ENCODE data around the gene PTAFR. TPM values are rescaled to one million over a fixed set of nuclear protein-coding genes. Genes with fewer than 3 reads are reported as not detected.
A peak's percentile ranks its signal among the peaks of the same experiment; 100 is the strongest.

The PTAFR gene
- total RNA-seq, 1 experiment from 2014 or later, result 0.09 TPM

DNA sequence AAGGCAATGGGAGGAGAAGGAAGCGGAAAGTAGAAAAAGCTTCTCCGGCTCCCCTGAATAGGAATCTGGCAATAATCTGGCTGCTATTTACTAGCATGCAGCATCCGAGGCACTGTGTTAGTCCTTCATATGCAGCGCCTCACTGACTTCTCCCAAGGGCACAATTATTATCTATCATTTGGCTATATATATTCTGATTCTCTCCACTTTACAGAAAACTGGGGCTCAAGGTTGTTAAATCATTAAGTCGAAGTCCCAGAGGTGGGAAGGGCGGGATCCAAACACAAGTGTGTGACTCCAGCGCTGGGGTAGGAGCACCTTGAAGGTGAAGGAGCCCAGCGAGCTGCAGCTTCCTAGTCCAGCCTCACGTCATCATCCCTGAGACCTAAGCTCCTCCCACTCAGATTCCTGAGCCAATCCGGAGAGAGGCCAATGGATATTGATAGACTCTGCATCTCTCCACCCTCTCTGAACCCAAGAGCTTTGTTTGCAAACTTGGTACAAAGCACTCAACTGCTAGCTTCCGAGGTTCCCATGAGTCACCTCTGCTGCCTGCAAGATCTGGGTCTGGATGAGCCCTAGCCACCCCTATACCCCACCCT lies 71.5 kb downstream of the PTAFR start:
- intact Hi-C loops (cut with micrococcal nuclease; ENCODE audit: unreplicated experiment), result no loop called here
- Histone ChIP-seq H3K4me3 (ENCODE audit: low read depth, low read length, poor library complexity, severe bottlenecking) (peak overlapping the region; percentile 32), H3K27ac (ENCODE audit: low read depth, low read length, poor library complexity, severe bottlenecking) (no peak overlapping the region), H3K9me3 (ENCODE audit: low read depth, low read length, poor library complexity, severe bottlenecking) (no peaks in the 10 kb centered on the region), H3K27me3 (replicated peaks; ENCODE audit: insufficient read depth, low read depth, low read length, poor library complexity) (no peaks in the 10 kb centered on the region), H3K36me3 (ENCODE audit: insufficient read depth, low read length, poor library complexity, severe bottlenecking) (no peaks in the 10 kb centered on the region), H3K4me1 (ENCODE audit: insufficient read depth, low read length, poor library complexity, severe bottlenecking) (no peaks in the 10 kb centered on the region)
- TF ChIP-seq EZH2 (IDR thresholded peaks at IDR 0.05; ENCODE audit: borderline replicate concordance, low read depth, low read length, poor library complexity, severe bottlenecking), result no peak
- no TSS peak for BruUV-seq (replicated peaks)
- ChIA-PET CTCF (interaction anchor here (1.1 kb wide), 1 partner anchor 14 kb away, joined by 3 read pairs; no protein-coding TSS in a partner anchor), POLR2A (ENCODE audit: low non-redundant PET) (interaction anchor here (0.6 to 0.7 kb wide), 2 partner anchors 158 to 477 kb away, joined by 3 to 7 read pairs; no protein-coding TSS in a partner anchor)
- peak; percentile 70 for DNase-seq (ENCODE audit: low spot score)

DNA sequence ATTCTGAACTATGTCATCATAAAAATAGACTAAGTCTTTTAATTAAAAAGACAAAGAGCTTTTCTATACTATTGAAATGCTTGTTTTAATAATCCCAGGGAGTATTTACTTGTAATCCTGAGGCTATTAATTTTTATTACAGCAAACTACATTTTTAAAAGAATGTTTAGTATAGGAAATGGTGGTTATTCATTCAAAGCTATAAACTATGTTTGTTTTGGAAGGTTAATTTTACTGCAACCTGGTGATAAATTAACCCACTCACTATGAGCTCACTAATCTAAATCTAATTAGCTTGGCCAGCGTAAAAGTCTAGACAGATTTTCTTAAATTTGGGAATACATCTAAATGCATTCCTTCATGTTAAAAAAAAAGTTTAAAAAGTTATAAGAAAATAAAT lies 74.3 kb downstream of the PTAFR start:
- no peak for DNase-seq (ENCODE audit: low spot score)
- H3K36me3 ChIP-seq (ENCODE audit: insufficient read depth, low read length, poor library complexity, severe bottlenecking), result no peaks in the 10 kb centered on the region
- H3K27ac ChIP-seq (ENCODE audit: low read depth, low read length, poor library complexity, severe bottlenecking), result no peak overlapping the region
- BruUV-seq (replicated peaks), result no TSS peak
- no peak for TF ChIP-seq EZH2 (IDR thresholded peaks at IDR 0.05; ENCODE audit: borderline replicate concordance, low read depth, low read length, poor library complexity, severe bottlenecking)
- TF ChIP-seq, protein P1, sequence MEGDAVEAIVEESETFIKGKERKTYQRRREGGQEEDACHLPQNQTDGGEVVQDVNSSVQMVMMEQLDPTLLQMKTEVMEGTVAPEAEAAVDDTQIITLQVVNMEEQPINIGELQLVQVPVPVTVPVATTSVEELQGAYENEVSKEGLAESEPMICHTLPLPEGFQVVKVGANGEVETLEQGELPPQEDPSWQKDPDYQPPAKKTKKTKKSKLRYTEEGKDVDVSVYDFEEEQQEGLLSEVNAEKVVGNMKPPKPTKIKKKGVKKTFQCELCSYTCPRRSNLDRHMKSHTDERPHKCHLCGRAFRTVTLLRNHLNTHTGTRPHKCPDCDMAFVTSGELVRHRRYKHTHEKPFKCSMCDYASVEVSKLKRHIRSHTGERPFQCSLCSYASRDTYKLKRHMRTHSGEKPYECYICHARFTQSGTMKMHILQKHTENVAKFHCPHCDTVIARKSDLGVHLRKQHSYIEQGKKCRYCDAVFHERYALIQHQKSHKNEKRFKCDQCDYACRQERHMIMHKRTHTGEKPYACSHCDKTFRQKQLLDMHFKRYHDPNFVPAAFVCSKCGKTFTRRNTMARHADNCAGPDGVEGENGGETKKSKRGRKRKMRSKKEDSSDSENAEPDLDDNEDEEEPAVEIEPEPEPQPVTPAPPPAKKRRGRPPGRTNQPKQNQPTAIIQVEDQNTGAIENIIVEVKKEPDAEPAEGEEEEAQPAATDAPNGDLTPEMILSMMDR (conservative IDR thresholded peaks at IDR 0.05; ENCODE audit: low read depth, low read length), result no peak
- H3K9me3 ChIP-seq (ENCODE audit: low read depth, low read length, poor library complexity, severe bottlenecking), result no peaks in the 10 kb centered on the region
- H3K4me1 ChIP-seq (ENCODE audit: insufficient read depth, low read length, poor library complexity, severe bottlenecking), result no peaks in the 10 kb centered on the region
- ChIA-PET CTCF (no interaction called here), POLR2A (ENCODE audit: low non-redundant PET) (no interaction called here)
- H3K4me3 ChIP-seq (ENCODE audit: low read depth, low read length, poor library complexity, severe bottlenecking), result no peak overlapping the region
- no peaks in the 10 kb centered on the region for H3K27me3 ChIP-seq (replicated peaks; ENCODE audit: insufficient read depth, low read depth, low read length, poor library complexity)
- intact Hi-C loops (cut with micrococcal nuclease; ENCODE audit: unreplicated experiment), result no loop called here

DNA sequence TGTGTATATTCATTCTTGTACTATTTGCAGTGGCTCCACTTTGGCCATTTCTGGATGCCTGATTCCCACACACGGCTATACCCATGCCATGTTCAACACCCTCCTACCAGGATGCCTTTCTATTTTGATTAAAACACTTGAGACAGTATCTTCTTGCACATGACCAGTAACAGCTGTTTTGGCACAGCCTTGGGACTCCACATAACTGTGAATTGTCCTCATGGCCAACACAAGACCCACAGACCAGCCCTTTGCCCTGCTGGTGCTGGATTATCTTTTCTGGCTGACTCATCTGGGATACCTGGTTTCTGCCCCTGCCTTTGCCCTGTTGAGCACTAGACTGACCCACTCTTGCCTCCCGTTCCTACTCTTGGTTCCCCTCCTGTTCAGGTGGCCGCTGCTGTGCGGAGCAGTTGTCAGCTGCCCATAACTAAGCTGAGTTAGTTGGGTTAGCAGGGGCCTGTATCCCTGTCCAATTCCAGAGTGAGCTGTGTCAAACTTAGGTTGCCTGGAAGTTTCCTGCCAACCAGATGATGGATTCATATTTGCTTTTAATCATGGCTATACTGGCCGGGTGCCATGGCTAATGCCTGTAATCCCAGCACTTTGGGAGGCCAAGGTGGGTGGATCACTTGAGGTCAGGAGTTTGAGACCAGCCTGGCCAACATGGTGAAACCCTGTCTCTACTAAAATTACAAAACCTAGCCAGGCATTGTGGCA lies 77.3 kb downstream of the PTAFR start:
- POLR2A ChIA-PET (ENCODE audit: low non-redundant PET), result no interaction called here
- CTCF ChIA-PET, result interaction anchor here (0.5 kb wide), 1 partner anchor 724 kb away, joined by 10 read pairs; no protein-coding TSS in a partner anchor

More for the DNA sequence above, 77.3 kb downstream of the PTAFR start:
- Histone ChIP-seq H3K27ac (ENCODE audit: low read depth, low read length, poor library complexity, severe bottlenecking) (no peak overlapping the region), H3K9me3 (ENCODE audit: low read depth, low read length, poor library complexity, severe bottlenecking) (no peaks in the 10 kb centered on the region), H3K27me3 (replicated peaks; ENCODE audit: insufficient read depth, low read depth, low read length, poor library complexity) (no peaks in the 10 kb centered on the region), H3K36me3 (ENCODE audit: insufficient read depth, low read length, poor library complexity, severe bottlenecking) (no peaks in the 10 kb centered on the region), H3K4me3 (ENCODE audit: low read depth, low read length, poor library complexity, severe bottlenecking) (no peak overlapping the region), H3K4me1 (ENCODE audit: insufficient read depth, low read length, poor library complexity, severe bottlenecking) (no peaks in the 10 kb centered on the region)
- intact Hi-C loops (cut with micrococcal nuclease; ENCODE audit: unreplicated experiment), result no loop called here
- BruUV-seq (replicated peaks), result no TSS peak
- DNase-seq (ENCODE audit: low spot score), result no peak
- no peak for TF ChIP-seq EZH2 (IDR thresholded peaks at IDR 0.05; ENCODE audit: borderline replicate concordance, low read depth, low read length, poor library complexity, severe bottlenecking)
- TF ChIP-seq, protein P1 (conservative IDR thresholded peaks at IDR 0.05; ENCODE audit: low read depth, low read length), result no peak

Other genes starting within 250 kb of the PTAFR start
- gene SMPDL3B, start 241.7 kb downstream of the PTAFR start, total RNA-seq (2021), result 0.61 and 0.62 TPM in 2 replicates
- gene XKR8, start 216.7 kb downstream of the PTAFR start, total RNA-seq (2021), result 5.9 and 6.4 TPM in 2 replicates
- gene EYA3, start 88.1 kb downstream of the PTAFR start, total RNA-seq (2021), result 30.7 and 33.4 TPM in 2 replicates
- 134 and 135 TPM in 2 replicates for gene DNAJC8, start 56.3 kb upstream of the PTAFR start, total RNA-seq (2021)
- gene ATP5IF1, start 59.4 kb upstream of the PTAFR start, total RNA-seq (2021), result 144 and 158 TPM in 2 replicates
- 15.7 and 19.8 TPM in 2 replicates for gene SESN2, start 82.8 kb upstream of the PTAFR start, total RNA-seq (2021)
- gene MED18, start 152.3 kb upstream of the PTAFR start, total RNA-seq (2021), result 12.1 and 13.9 TPM in 2 replicates
- 63.4 and 66.2 TPM in 2 replicates for gene PHACTR4, start 193.1 kb upstream of the PTAFR start, total RNA-seq (2021)